ENCODE measurements around the gene CHM. TPM values are rescaled to one million over a fixed set of nuclear protein-coding genes. Genes with fewer than 3 reads are reported as not detected.

Gene CHM
- total RNA-seq, 1 donor from 2014 or later, result 28.4 TPM

GRCh38 chrX:85914431-85914830, 132.9 kb downstream of the CHM start:
- intact Hi-C loops (cut with DNase I), result no loop called here
- no peaks in the 10 kb centered on the region for H3K9me3 ChIP-seq
- no peak for ATAC-seq
- H3K36me3 ChIP-seq, result no peaks in the 10 kb centered on the region
- DNase-seq, result no peak
- no peak overlapping the region for H3K27ac ChIP-seq
- H3K4me3 ChIP-seq, result no peak overlapping the region
- no peaks in the 10 kb centered on the region for H3K4me1 ChIP-seq
- TF ChIP-seq CTCF (IDR thresholded peaks at IDR 0.05), result no peak
- H3K27me3 ChIP-seq, result no peaks in the 10 kb centered on the region

DNA sequence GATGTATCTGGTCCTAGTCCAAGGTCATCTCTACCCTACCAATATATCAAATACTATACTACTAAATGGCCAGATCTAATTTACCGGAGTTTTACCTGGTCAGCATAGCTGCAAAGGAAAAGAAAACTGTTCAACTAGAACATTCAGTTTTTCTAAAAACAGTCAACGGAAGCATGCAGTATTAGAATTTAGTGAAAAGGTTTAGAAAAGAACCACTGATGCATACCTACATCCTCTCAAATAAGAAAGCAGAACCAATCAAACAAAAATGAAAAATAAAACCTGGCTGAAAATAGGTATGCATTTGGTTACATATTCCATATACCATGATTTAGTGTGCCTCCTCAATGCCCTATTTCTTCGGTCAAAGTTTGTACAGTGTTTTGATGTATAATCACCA, 140.0 kb downstream of the CHM start:
- H3K36me3 ChIP-seq, result no peaks in the 10 kb centered on the region
- H3K9me3 ChIP-seq, result no peaks in the 10 kb centered on the region
- TF ChIP-seq CTCF (IDR thresholded peaks at IDR 0.05), result no peak
- H3K4me3 ChIP-seq, result no peak overlapping the region
- H3K27me3 ChIP-seq, result no peaks in the 10 kb centered on the region
- ATAC-seq (no peak), DNase-seq (no peak)
- H3K27ac ChIP-seq, result no peak overlapping the region
- no peaks in the 10 kb centered on the region for H3K4me1 ChIP-seq
- intact Hi-C loops (cut with DNase I), result no loop called here

DNA sequence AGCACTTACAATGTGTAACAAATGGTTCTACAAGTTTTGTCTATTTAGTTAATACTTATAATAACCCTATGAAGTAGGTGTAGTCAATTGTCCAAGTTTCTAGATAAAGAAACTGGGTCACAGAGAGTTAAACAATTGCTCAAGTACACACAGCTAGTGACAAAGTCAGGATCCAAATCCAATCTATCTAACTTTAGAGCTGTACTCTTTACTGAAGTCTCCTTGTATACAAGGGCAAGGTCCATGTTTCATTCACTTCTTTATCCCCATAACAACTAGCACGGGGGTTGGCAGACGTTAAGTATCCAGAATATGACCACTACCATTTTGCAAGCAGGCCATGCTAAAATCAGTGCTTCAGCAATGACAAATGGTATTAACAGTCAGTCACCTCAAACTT, 141.0 kb downstream of the CHM start:
- no peaks in the 10 kb centered on the region for H3K9me3 ChIP-seq
- H3K27ac ChIP-seq, result no peak overlapping the region
- no peaks in the 10 kb centered on the region for H3K27me3 ChIP-seq
- no peak for TF ChIP-seq CTCF (IDR thresholded peaks at IDR 0.05)
- no peaks in the 10 kb centered on the region for H3K36me3 ChIP-seq
- no peak overlapping the region for H3K4me3 ChIP-seq
- H3K4me1 ChIP-seq, result no peaks in the 10 kb centered on the region
- intact Hi-C loops (cut with DNase I), result no loop called here
- DNase-seq (no peak), ATAC-seq (no peak)

GRCh38 chrX:85905851-85906250, 141.5 kb downstream of the CHM start:
- no peaks in the 10 kb centered on the region for H3K9me3 ChIP-seq
- no peaks in the 10 kb centered on the region for H3K4me1 ChIP-seq
- no peak overlapping the region for H3K4me3 ChIP-seq
- no peaks in the 10 kb centered on the region for H3K27me3 ChIP-seq
- TF ChIP-seq CTCF (IDR thresholded peaks at IDR 0.05), result no peak
- H3K36me3 ChIP-seq, result no peaks in the 10 kb centered on the region
- H3K27ac ChIP-seq, result no peak overlapping the region
- DNase-seq (no peak), ATAC-seq (no peak)
- intact Hi-C loops (cut with DNase I), result no loop called here

GRCh38 chrX:85903692-85904471, 143.5 kb downstream of the CHM start:
- no peak for TF ChIP-seq CTCF (IDR thresholded peaks at IDR 0.05)
- intact Hi-C loops (cut with DNase I), result no loop called here
- Histone ChIP-seq H3K27me3 (no peaks in the 10 kb centered on the region), H3K9me3 (no peaks in the 10 kb centered on the region), H3K4me3 (no peak overlapping the region), H3K36me3 (no peaks in the 10 kb centered on the region), H3K27ac (no peak overlapping the region), H3K4me1 (no peaks in the 10 kb centered on the region)
- DNase-seq, result no peak
- no peak for ATAC-seq

Data from upper lobe of right lung (tissue), 1 donor.